ENCODE measurements around the gene IGF2BP1. TPM values are rescaled to one million over a fixed set of nuclear protein-coding genes. Genes with fewer than 3 reads are reported as not detected.

Gene IGF2BP1
- total and polyA plus RNA-seq, 2 donors (not counting 1 experiment from before 2014, with no cell fraction given): under 0.01 to 1.1 TPM

GRCh38 chr17:49001671-49002070, 4.5 kb downstream of the IGF2BP1 start:
- H3K4me1 ChIP-seq (ENCODE audit: control insufficient read depth, extremely low read depth, insufficient read depth, low read length): no peaks in the 10 kb centered on the region
- DNase-seq (ENCODE audit: low read depth in 2 of 2): no peak
- H3K36me3 ChIP-seq (ENCODE audit: control insufficient read depth, insufficient read depth, low read length): no peaks in the 10 kb centered on the region
- no peak overlapping the region for H3K4me2 ChIP-seq (ENCODE audit: extremely low read depth, insufficient read depth, low read length)
- peaks cover 73% of the 10 kb centered on the region for H3K27me3 ChIP-seq (ENCODE audit: control insufficient read depth, insufficient read depth, low read length)
- no peaks in the 10 kb centered on the region for H3K9me3 ChIP-seq (ENCODE audit: control insufficient read depth, insufficient read depth, low read depth, low read length)
- TF ChIP-seq EZH2 (IDR thresholded peaks at IDR 0.05; ENCODE audit: low read length, missing control alignments) (no peak), CTCF (conservative IDR thresholded peaks at IDR 0.05 in 1 of 2, IDR thresholded peaks at IDR 0.05 in 1 of 2; ENCODE audit: low read depth in 1 of 2, low read length in 2 of 2) (no peak)
- peak overlapping the region in 1 of 4 experiments; percentile 94 for H3K4me3 ChIP-seq (replicated peaks in 1 of 4; ENCODE audit: control extremely low read depth in 1 of 4, insufficient read depth in 1 of 4, low read depth in 3 of 4, low read length in 4 of 4)
- H2AFZ ChIP-seq (ENCODE audit: low read length): no peak overlapping the region
- no peak overlapping the region for H3K9ac ChIP-seq (ENCODE audit: insufficient read depth, low read length)
- no peak overlapping the region for H3K27ac ChIP-seq (ENCODE audit: insufficient read depth, low read length)
- H4K20me1 ChIP-seq (ENCODE audit: control insufficient read depth, extremely low read depth, insufficient read depth, low read length): no peaks in the 10 kb centered on the region
- H3K79me2 ChIP-seq (ENCODE audit: control insufficient read depth, insufficient read depth, low read length): no peaks in the 10 kb centered on the region

- H3K4me3 ChIP-seq (replicated peaks in 1 of 4; ENCODE audit: control extremely low read depth in 1 of 4, insufficient read depth in 1 of 4, low read depth in 3 of 4, low read length in 4 of 4): peak overlapping the region in 1 of 4 experiments; percentile 20
- H4K20me1 ChIP-seq (ENCODE audit: control insufficient read depth, extremely low read depth, insufficient read depth, low read length): no peaks in the 10 kb centered on the region
- no peaks in the 10 kb centered on the region for H3K79me2 ChIP-seq (ENCODE audit: control insufficient read depth, insufficient read depth, low read length)
- no peak overlapping the region for H3K27ac ChIP-seq (ENCODE audit: insufficient read depth, low read length)
- no peaks in the 10 kb centered on the region for H3K9me3 ChIP-seq (ENCODE audit: control insufficient read depth, insufficient read depth, low read depth, low read length)
- H3K4me2 ChIP-seq (ENCODE audit: extremely low read depth, insufficient read depth, low read length): no peak overlapping the region
- peaks cover 72% of the 10 kb centered on the region for H3K27me3 ChIP-seq (ENCODE audit: control insufficient read depth, insufficient read depth, low read length)
- H3K36me3 ChIP-seq (ENCODE audit: control insufficient read depth, insufficient read depth, low read length): no peaks in the 10 kb centered on the region
- no peaks in the 10 kb centered on the region for H3K4me1 ChIP-seq (ENCODE audit: control insufficient read depth, extremely low read depth, insufficient read depth, low read length)
- H2AFZ ChIP-seq (ENCODE audit: low read length): no peak overlapping the region
- DNase-seq (ENCODE audit: low read depth in 2 of 2): no peak
- TF ChIP-seq EZH2 (IDR thresholded peaks at IDR 0.05; ENCODE audit: low read length, missing control alignments) (no peak), CTCF (conservative IDR thresholded peaks at IDR 0.05 in 1 of 2, IDR thresholded peaks at IDR 0.05 in 1 of 2; ENCODE audit: low read depth in 1 of 2, low read length in 2 of 2) (no peak)
- H3K9ac ChIP-seq (ENCODE audit: insufficient read depth, low read length): no peak overlapping the region
Measured at GRCh38 chr17:49002331-49002730, 5.1 kb downstream of the IGF2BP1 start.

- Histone ChIP-seq H4K20me1 (ENCODE audit: control insufficient read depth, extremely low read depth, insufficient read depth, low read length) (no peaks in the 10 kb centered on the region), H2AFZ (ENCODE audit: low read length) (no peak overlapping the region), H3K4me2 (ENCODE audit: extremely low read depth, insufficient read depth, low read length) (no peak overlapping the region), H3K4me1 (ENCODE audit: control insufficient read depth, extremely low read depth, insufficient read depth, low read length) (no peaks in the 10 kb centered on the region), H3K27me3 (ENCODE audit: control insufficient read depth, insufficient read depth, low read length) (peaks cover 70% of the 10 kb centered on the region), H3K9me3 (ENCODE audit: control insufficient read depth, insufficient read depth, low read depth, low read length) (no peaks in the 10 kb centered on the region), H3K4me3 (replicated peaks in 1 of 4; ENCODE audit: control extremely low read depth in 1 of 4, insufficient read depth in 1 of 4, low read depth in 3 of 4, low read length in 4 of 4) (peak overlapping the region in 1 of 4 experiments; percentile 42), H3K27ac (ENCODE audit: insufficient read depth, low read length) (no peak overlapping the region), H3K79me2 (ENCODE audit: control insufficient read depth, insufficient read depth, low read length) (no peaks in the 10 kb centered on the region), H3K9ac (ENCODE audit: insufficient read depth, low read length) (no peak overlapping the region), H3K36me3 (ENCODE audit: control insufficient read depth, insufficient read depth, low read length) (no peaks in the 10 kb centered on the region)
- DNase-seq (ENCODE audit: low read depth in 2 of 2): no peak
- TF ChIP-seq EZH2 (IDR thresholded peaks at IDR 0.05; ENCODE audit: low read length, missing control alignments) (no peak), CTCF (conservative IDR thresholded peaks at IDR 0.05 in 1 of 2, IDR thresholded peaks at IDR 0.05 in 1 of 2; ENCODE audit: low read depth in 1 of 2, low read length in 2 of 2) (no peak)
Measured at GRCh38 chr17:49002766-49003165, 5.6 kb downstream of the IGF2BP1 start.
